Measurements from ENCODE around the gene SGSM2. TPM values are rescaled to one million over a fixed set of nuclear protein-coding genes. Genes with fewer than 3 reads are reported as not detected.
A peak's percentile ranks its signal among the peaks of the same experiment; 100 is the strongest.

Gene SGSM2
- total RNA-seq, 1 donor from 2014 or later: 60.2 TPM

DNA sequence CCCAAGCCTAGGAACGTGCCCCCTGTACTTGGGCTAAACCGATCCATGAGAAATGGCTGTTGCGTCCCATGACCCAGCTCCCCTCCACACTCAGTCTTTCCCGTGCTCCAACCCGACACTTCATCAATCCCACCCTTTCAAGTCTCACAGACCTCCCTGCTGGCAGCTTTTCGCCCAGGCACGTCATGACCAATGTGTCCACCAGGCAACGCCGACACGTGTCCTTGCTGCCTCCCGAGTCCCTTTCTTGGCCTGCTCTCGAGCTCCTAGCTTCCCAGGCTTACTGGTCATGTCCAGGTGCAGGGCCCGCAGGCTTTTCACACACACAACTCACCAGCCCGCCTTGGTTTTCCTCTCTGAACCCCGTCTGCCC, 51.4 kb downstream of the SGSM2 start:
- TF ChIP-seq POLR2A (IDR thresholded peaks at IDR 0.05) (no peak), POLR2AphosphoS5 (IDR thresholded peaks at IDR 0.05; ENCODE audit: insufficient read depth in 1 of 2, low read depth in 1 of 2) (no peak)
- TF ChIP-seq, protein P1, sequence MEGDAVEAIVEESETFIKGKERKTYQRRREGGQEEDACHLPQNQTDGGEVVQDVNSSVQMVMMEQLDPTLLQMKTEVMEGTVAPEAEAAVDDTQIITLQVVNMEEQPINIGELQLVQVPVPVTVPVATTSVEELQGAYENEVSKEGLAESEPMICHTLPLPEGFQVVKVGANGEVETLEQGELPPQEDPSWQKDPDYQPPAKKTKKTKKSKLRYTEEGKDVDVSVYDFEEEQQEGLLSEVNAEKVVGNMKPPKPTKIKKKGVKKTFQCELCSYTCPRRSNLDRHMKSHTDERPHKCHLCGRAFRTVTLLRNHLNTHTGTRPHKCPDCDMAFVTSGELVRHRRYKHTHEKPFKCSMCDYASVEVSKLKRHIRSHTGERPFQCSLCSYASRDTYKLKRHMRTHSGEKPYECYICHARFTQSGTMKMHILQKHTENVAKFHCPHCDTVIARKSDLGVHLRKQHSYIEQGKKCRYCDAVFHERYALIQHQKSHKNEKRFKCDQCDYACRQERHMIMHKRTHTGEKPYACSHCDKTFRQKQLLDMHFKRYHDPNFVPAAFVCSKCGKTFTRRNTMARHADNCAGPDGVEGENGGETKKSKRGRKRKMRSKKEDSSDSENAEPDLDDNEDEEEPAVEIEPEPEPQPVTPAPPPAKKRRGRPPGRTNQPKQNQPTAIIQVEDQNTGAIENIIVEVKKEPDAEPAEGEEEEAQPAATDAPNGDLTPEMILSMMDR (IDR thresholded peaks at IDR 0.05): no peak
- intact Hi-C loops (cut with DNase I): no loop called here
- Histone ChIP-seq H3K4me1 (peaks cover 29% of the 10 kb centered on the region), H3K36me3 (peaks cover 0 to 25% of the 10 kb centered on the region in 2 donors), H3K9me3 (no peaks in the 10 kb centered on the region), H3K27me3 (no peaks in the 10 kb centered on the region), H3K27ac (no peak overlapping the region), H3K4me3 (no peak overlapping the region)
- DNase-seq (ENCODE audit: extremely low spot score in 2 of 2): no peak

DNA sequence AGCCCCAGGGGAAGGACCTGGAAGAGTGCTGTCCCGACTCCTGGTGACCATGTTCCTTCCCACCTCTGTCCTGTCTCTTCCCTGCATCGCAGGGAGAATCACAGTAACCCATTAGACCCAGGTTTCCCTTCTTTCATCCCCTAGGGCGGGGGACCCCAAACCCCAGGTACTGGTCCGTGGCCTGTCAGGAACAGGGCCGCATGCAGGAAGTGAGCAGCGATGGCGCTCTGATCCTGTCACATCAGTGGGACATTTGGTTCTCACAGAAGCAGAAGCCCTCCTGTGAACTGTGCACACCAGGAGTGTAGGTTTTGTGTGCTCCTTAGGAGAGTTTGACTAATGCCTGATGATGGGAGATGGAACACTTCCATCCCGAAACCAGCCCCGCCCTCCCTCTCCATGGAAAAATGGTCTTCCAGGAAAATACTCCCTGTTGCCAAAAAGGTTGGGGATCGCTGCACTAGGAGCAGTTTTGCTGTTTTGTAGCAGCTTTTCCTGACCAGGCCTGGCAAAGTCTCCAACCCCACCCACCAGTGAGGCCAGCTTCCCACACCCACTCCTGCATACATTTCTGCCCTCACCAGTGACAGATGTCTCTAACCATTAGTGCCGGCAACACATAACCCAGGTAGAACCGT, 53.0 kb downstream of the SGSM2 start:
- Histone ChIP-seq H3K9me3 (no peaks in the 10 kb centered on the region), H3K4me3 (no peak overlapping the region), H3K36me3 (peaks cover 0 to 29% of the 10 kb centered on the region in 2 donors), H3K27ac (peak overlapping the region; percentile 99), H3K4me1 (peaks cover 42% of the 10 kb centered on the region), H3K27me3 (no peaks in the 10 kb centered on the region)
- TF ChIP-seq, protein P1 (IDR thresholded peaks at IDR 0.05): no peak
- TF ChIP-seq POLR2AphosphoS5 (IDR thresholded peaks at IDR 0.05; ENCODE audit: insufficient read depth in 1 of 2, low read depth in 1 of 2) (no peak), POLR2A (IDR thresholded peaks at IDR 0.05) (no peak)
- intact Hi-C loops (cut with DNase I): loop anchor here (10.0 kb wide), 1 partner anchor 336 kb away; the partner anchor contains the start of gene HIC1
- no peak for DNase-seq (ENCODE audit: extremely low spot score in 2 of 2)

DNA sequence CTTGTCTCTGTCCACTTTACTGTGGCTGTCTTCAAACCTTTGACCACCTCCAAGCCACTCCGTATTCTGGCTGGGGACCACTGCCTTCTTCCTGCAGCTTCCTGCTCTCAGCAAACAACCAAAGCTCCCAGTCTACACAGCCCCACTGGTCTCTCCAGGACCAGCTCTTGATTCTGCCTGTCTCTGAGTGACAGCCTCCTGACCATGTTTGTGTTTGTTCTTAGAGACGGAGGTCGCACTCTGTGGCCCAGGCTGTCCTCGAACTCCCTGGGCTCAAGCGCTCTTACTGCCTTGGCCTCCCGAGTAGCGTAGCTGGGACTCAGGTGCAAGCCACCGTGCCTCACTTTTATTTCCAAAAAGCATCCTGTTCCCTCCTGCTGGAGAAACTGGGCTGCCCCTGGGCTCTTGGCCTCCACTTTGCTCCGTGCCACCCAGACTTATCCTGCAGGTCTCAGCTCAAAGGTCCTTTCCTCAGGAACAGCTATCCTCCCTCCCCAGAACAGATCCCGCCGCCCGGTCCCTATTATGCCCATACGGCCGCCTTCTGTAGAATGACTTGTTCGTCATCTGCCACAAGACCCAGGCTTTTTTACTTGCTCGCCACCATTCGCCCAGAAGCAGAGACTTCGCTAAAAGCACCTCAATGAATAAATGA, 54.4 kb downstream of the SGSM2 start:
- Histone ChIP-seq H3K4me1 (peaks cover 56% of the 10 kb centered on the region), H3K4me3 (peak overlapping the region; percentile 81 to 97), H3K36me3 (peaks cover 0 to 15% of the 10 kb centered on the region in 2 donors), H3K27me3 (no peaks in the 10 kb centered on the region), H3K9me3 (no peaks in the 10 kb centered on the region), H3K27ac (peak overlapping the region; percentile 99)
- TF ChIP-seq POLR2AphosphoS5 (IDR thresholded peaks at IDR 0.05; ENCODE audit: insufficient read depth in 1 of 2, low read depth in 1 of 2) (no peak), POLR2A (IDR thresholded peaks at IDR 0.05) (no peak)
- TF ChIP-seq, protein P1 (IDR thresholded peaks at IDR 0.05): no peak
- intact Hi-C loops (cut with DNase I): loop anchor here (10.0 kb wide), 1 partner anchor 337 kb away; the partner anchor contains the start of gene HIC1
- DNase-seq (ENCODE audit: extremely low spot score in 2 of 2): no peak

DNA sequence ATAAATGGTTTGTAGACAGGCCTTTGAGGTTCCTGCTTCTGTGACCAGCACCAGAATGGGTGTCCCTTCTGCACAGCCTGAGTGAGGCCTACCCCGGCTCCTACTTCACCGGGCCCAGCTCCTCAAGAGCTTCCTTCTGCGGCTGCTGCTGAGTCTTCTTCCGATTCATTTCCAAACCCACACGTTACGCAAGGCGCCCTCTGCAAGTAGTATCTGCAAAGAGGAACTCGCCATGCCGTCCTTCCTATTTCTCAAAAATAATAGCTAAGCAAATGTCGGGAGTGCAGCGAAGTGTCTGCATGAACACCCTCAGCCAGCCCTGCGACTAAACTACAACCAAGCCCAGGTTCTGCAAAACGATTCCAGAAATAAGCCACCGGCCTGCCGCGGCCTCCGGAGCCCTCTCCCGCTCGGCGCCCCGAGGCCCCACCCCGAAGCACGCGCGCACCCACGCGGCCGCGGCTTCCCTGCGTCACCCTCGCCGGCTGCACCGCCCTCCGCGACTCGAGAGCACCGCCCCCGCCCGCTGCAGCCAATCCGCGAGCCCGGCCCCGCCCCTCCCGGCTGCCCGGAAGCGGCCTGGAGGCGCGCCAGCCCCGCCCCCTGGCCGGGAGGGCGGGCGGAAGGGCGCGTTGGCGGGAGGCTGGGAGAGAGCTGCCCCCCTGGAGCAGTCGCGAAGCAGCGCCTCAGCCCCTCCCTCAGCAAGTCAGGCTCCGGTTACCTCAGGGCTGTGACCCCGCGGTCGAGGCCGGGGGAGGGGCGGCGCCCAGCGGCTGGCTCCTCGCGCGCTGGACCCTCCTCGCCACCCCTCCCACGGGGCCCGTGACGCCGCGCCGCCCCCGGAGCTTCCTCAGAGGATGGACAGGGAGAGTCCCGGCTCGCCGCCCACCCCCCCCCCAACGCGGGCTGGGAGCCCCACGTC, 55.2 kb downstream of the SGSM2 start:
- Histone ChIP-seq H3K4me1 (peaks cover 64% of the 10 kb centered on the region), H3K4me3 (peak overlapping the region; percentile 81 to 97), H3K27ac (peak overlapping the region; percentile 99), H3K9me3 (no peaks in the 10 kb centered on the region), H3K27me3 (no peaks in the 10 kb centered on the region), H3K36me3 (peaks cover 0 to 7% of the 10 kb centered on the region in 2 donors)
- DNase-seq (ENCODE audit: extremely low spot score in 2 of 2): peak in 1 of 2 donors; percentile 97
- intact Hi-C loops (cut with DNase I): loop anchor here (10.0 kb wide), 1 partner anchor 338 kb away; the partner anchor contains the start of gene HIC1
- TF ChIP-seq POLR2AphosphoS5 (IDR thresholded peaks at IDR 0.05; ENCODE audit: insufficient read depth in 1 of 2, low read depth in 1 of 2) (peak in 1 of 2 donors; percentile 72), POLR2A (IDR thresholded peaks at IDR 0.05) (peak in 1 of 2 donors; percentile 46)
- TF ChIP-seq, protein P1 (IDR thresholded peaks at IDR 0.05): no peak
